Neural cell (in vitro differentiated cells): ENCODE measurements around the gene PARD3B.

ENCODE experiments used
- EZH2 ChIP-seq: fragments of 200-600, 300-800 bp; shearing (Covaris generic), sonication (generic); IDR thresholded peaks from 2 replicates; pipeline ENCODE4 v1.6.1; 2014; ENCODE audit warnings: antibody characterized with exemption, low read length, borderline replicate concordance, mild to moderate bottlenecking; ENCODE audit not compliant: insufficient read depth, poor library complexity, severe bottlenecking
- TF ChIP-seq, protein P1 (sequence below): fragments of 450-650 bp; IDR thresholded peaks from 2 replicates; pipeline ENCODE4 v1.5.1; 2014; ENCODE audit warnings: antibody characterized with exemption, mild to moderate bottlenecking, moderate library complexity; ENCODE audit not compliant: poor library complexity, severe bottlenecking

DNA sequence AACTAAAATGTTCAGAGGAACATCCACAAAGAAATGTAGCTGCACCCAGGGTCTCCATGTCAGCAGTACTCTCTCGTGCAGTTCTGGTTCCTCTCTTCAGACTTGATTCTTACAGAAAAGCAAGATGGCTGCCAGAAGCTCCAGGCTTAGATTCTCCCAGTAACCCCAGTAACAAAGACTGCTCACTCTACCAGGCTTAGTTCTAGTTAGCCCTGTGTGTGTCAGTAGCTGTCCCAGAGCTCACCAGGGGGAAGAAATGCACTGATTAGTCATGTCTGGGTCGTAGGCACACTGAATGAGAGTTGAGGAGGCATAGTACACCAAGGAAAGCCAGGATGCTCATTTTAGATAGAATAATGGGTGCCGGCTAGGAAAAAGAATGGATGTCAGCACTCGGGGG lies 742.0 kb downstream of the PARD3B start:
- TF ChIP-seq, protein P1, sequence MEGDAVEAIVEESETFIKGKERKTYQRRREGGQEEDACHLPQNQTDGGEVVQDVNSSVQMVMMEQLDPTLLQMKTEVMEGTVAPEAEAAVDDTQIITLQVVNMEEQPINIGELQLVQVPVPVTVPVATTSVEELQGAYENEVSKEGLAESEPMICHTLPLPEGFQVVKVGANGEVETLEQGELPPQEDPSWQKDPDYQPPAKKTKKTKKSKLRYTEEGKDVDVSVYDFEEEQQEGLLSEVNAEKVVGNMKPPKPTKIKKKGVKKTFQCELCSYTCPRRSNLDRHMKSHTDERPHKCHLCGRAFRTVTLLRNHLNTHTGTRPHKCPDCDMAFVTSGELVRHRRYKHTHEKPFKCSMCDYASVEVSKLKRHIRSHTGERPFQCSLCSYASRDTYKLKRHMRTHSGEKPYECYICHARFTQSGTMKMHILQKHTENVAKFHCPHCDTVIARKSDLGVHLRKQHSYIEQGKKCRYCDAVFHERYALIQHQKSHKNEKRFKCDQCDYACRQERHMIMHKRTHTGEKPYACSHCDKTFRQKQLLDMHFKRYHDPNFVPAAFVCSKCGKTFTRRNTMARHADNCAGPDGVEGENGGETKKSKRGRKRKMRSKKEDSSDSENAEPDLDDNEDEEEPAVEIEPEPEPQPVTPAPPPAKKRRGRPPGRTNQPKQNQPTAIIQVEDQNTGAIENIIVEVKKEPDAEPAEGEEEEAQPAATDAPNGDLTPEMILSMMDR, result no peak
- TF ChIP-seq EZH2, result no peak
